Osteoblast (primary cell): ENCODE data around the gene NLRP12. TPM values are rescaled to one million over a fixed set of nuclear protein-coding genes. Genes with fewer than 3 reads are reported as not detected.
A peak's percentile ranks its signal among the peaks of the same experiment; 100 is the strongest.

Experiments used
- DNase-seq: peaks from one replicate; pipeline ENCODE4 v3.0.0; 2011; ENCODE audit warnings: low spot score, mixed read lengths; ENCODE audit not compliant: insufficient read length; ENCODE audit errors: missing footprints
- H2AFZ ChIP-seq: 2 replicates; pipeline ENCODE4 v1.6.0; 2011; ENCODE audit warnings: mild to moderate bottlenecking, low read length
- H3K27ac ChIP-seq: 2 replicates; pipeline ENCODE4 v1.5.1; 2011; ENCODE audit warnings: mild to moderate bottlenecking, low read depth, low read length, moderate library complexity
- H3K27me3 ChIP-seq: 2 replicates; pipeline ENCODE4 v1.6.0; 2012; ENCODE audit warnings: mild to moderate bottlenecking, control low read depth, inconsistent platforms, low read length, moderate library complexity; ENCODE audit not compliant: insufficient read depth
- H3K36me3 ChIP-seq: 2 replicates; pipeline ENCODE4 v1.5.1; 2011; ENCODE audit warnings: mild to moderate bottlenecking, low read length, control low read depth, moderate library complexity; ENCODE audit not compliant: insufficient read depth
- H3K4me1 ChIP-seq: 2 replicates; pipeline ENCODE4 v1.5.1; 2011; ENCODE audit warnings: mild to moderate bottlenecking, low read length, control low read depth, moderate library complexity; ENCODE audit not compliant: insufficient read depth
- H3K4me2 ChIP-seq: 2 replicates; pipeline ENCODE4 v1.6.0; 2011; ENCODE audit warnings: mild to moderate bottlenecking, low read length; ENCODE audit not compliant: insufficient read depth
- H3K4me3 ChIP-seq: fragments of 200-600 bp; sonication (generic); 3 replicates; pipeline ENCODE4 v1.5.1; 2012; ENCODE audit warnings: mild to moderate bottlenecking, low read length, inconsistent platforms; ENCODE audit not compliant: insufficient read depth
- H3K79me2 ChIP-seq: 2 replicates; pipeline ENCODE4 v1.6.0; 2012; ENCODE audit warnings: mild to moderate bottlenecking, low read length, control low read depth, inconsistent platforms; ENCODE audit not compliant: insufficient read depth
- H3K9me3 ChIP-seq: 2 replicates; pipeline ENCODE4 v1.5.1; 2011; ENCODE audit warnings: low read depth, low read length, control low read depth
- H4K20me1 ChIP-seq: 2 replicates; pipeline ENCODE4 v1.6.0; 2012; ENCODE audit warnings: mild to moderate bottlenecking, low read length, control low read depth; ENCODE audit not compliant: insufficient read depth
- total RNA-seq: library from RNA; depleted of rRNA; stranded (reverse); fragments of >200 nt; gene quantifications from 2 replicates; pipeline ENCODE4 v1.2.3, GENCODE V29; 2012
- TF ChIP-seq, protein P1 (sequence below): IDR thresholded peaks from 2 replicates; pipeline ENCODE4 v1.5.1; 2011; ENCODE audit warnings: mild to moderate bottlenecking, low read depth, low read length, moderate library complexity; ENCODE audit errors: extremely low read depth

The NLRP12 gene
- total RNA-seq, 1 donor = not detected

DNA sequence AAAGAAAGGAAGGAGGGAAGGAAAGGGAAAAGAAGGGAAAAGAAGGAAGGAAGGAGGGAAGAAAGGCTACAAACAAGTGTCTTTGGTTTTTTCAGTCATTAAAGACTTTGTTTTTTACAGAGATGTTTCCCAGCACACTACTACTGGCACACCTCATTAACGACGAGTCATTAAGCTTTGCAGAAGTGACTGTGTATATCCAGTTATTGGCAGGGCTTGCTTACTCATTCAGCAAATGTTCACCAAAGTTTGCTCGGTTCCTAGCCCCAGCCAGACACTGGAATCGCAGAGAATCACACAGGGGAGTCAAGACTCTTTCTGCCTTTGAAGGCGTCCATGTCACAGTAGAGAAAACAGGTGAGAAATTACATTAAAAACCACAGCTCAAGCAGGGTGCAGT is 4.3 kb downstream of the NLRP12 start:
- Histone ChIP-seq H3K4me1 (no peaks in the 10 kb centered on the region), H3K79me2 (no peaks in the 10 kb centered on the region), H3K27me3 (peaks cover 3% of the 10 kb centered on the region), H3K4me2 (no peak overlapping the region), H2AFZ (no peak overlapping the region), H3K27ac (no peak overlapping the region), H3K9me3 (no peaks in the 10 kb centered on the region), H3K4me3 (no peak overlapping the region), H4K20me1 (no peaks in the 10 kb centered on the region), H3K36me3 (no peaks in the 10 kb centered on the region)
- TF ChIP-seq, protein P1, sequence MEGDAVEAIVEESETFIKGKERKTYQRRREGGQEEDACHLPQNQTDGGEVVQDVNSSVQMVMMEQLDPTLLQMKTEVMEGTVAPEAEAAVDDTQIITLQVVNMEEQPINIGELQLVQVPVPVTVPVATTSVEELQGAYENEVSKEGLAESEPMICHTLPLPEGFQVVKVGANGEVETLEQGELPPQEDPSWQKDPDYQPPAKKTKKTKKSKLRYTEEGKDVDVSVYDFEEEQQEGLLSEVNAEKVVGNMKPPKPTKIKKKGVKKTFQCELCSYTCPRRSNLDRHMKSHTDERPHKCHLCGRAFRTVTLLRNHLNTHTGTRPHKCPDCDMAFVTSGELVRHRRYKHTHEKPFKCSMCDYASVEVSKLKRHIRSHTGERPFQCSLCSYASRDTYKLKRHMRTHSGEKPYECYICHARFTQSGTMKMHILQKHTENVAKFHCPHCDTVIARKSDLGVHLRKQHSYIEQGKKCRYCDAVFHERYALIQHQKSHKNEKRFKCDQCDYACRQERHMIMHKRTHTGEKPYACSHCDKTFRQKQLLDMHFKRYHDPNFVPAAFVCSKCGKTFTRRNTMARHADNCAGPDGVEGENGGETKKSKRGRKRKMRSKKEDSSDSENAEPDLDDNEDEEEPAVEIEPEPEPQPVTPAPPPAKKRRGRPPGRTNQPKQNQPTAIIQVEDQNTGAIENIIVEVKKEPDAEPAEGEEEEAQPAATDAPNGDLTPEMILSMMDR = no peak
- DNase-seq = no peak

DNA sequence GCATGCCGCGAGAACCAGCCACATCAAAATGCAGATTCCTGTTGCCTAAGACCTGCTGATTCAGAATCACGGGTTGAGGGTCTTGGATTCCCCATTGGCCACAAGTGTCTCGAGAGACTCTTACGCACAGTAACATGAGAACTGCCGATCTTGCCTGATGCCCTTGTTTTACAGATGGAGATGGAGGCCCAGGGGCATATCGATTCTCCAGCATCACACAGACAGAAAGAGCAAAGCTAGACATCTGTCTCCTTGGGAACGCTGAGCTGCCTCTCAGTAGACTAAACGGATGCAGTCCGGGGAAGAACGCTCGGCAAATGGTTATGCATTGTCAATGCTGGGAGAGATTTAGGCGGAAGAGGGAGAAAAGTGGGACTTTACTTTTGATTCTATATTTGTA is 5.4 kb downstream of the NLRP12 start:
- TF ChIP-seq, protein P1 = no peak
- DNase-seq = no peak
- Histone ChIP-seq H3K27ac (no peak overlapping the region), H2AFZ (no peak overlapping the region), H3K4me3 (no peak overlapping the region), H3K36me3 (no peaks in the 10 kb centered on the region), H3K4me2 (no peak overlapping the region), H3K79me2 (no peaks in the 10 kb centered on the region), H4K20me1 (no peaks in the 10 kb centered on the region), H3K9me3 (no peaks in the 10 kb centered on the region), H3K27me3 (peaks cover 3% of the 10 kb centered on the region), H3K4me1 (peaks cover 2% of the 10 kb centered on the region)

DNA sequence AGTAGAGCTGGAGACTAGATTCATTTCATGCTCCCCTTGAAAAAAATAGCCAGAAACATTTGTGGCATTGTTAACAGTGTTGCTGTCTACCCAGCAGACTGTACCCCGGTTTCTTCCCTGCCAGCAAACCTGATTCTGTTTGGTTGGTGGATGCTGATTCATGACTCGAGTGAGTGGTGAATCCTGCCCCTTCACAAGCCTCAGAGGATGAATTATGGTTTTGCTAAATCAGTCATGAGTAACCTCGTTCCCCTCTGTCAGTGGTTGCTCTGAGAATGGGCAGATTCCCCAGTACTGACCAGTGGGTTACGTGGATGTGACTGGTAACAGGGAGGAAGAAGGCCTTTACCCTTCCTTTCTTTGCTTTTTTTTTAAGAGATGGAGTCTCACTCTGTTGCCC is 10.1 kb downstream of the NLRP12 start:
- no peak overlapping the region for H3K27ac ChIP-seq
- peak; percentile 92 for DNase-seq

DNA sequence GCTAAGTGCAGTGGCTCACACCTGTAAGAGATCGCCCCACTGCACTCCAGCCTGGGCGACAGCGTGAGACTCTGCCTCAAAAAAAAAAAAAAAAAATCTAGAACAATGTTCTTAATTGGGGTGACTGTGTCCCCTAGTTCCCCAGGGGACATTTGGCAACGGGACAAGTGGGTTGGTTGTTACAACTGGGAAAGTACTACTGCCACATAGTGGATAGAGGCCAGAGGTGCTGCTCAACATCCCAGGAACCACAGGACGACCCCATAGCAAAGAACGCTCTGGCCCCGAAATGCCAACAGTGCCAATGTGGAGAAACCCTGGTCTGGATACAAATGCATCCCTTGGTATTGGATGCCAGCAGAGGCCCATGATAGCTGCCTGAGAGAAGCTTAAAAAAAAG is 11.8 kb downstream of the NLRP12 start:
- no peaks in the 10 kb centered on the region for H3K79me2 ChIP-seq
- H3K4me1 ChIP-seq = peaks cover 5% of the 10 kb centered on the region
- no peaks in the 10 kb centered on the region for H3K36me3 ChIP-seq
- no peak for DNase-seq
- H2AFZ ChIP-seq = no peak overlapping the region
- no peak overlapping the region for H3K4me3 ChIP-seq
- H4K20me1 ChIP-seq = no peaks in the 10 kb centered on the region
- no peak overlapping the region for H3K4me2 ChIP-seq
- H3K27ac ChIP-seq = no peak overlapping the region
- H3K9me3 ChIP-seq = no peaks in the 10 kb centered on the region
- H3K27me3 ChIP-seq = no peaks in the 10 kb centered on the region
- TF ChIP-seq, protein P1 = peak; percentile 31

More for the DNA sequence above, 10.1 kb downstream of the NLRP12 start:
- no peaks in the 10 kb centered on the region for H4K20me1 ChIP-seq
- H3K36me3 ChIP-seq = no peaks in the 10 kb centered on the region
- TF ChIP-seq, protein P1 = no peak
- H3K79me2 ChIP-seq = no peaks in the 10 kb centered on the region
- peaks cover 5% of the 10 kb centered on the region for H3K4me1 ChIP-seq
- no peak overlapping the region for H3K4me3 ChIP-seq
- H3K9me3 ChIP-seq = no peaks in the 10 kb centered on the region
- H3K4me2 ChIP-seq = no peak overlapping the region
- no peak overlapping the region for H2AFZ ChIP-seq
- no peaks in the 10 kb centered on the region for H3K27me3 ChIP-seq
